ENCODE data around the gene SLC13A5.

GRCh38 chr17:6677946-6678345 lies 35.2 kb downstream of the SLC13A5 start:
- TF ChIP-seq CTCF (IDR thresholded peaks at IDR 0.05) (no peak), EZH2 (IDR thresholded peaks at IDR 0.05) (no peak)
